NCI-H1930 (cell line): Measurements from ENCODE around the gene SPDEF.

Source experiments
- DNase-seq, 2 experiments: peaks; one replicate each; lab custom pipeline; 2025; lab: John Stamatoyannopoulos, UW

SPDEF gene

GRCh38 chr6:34527751-34528670, 28.1 kb downstream of the SPDEF start:
- DNase-seq, result no peak

DNA sequence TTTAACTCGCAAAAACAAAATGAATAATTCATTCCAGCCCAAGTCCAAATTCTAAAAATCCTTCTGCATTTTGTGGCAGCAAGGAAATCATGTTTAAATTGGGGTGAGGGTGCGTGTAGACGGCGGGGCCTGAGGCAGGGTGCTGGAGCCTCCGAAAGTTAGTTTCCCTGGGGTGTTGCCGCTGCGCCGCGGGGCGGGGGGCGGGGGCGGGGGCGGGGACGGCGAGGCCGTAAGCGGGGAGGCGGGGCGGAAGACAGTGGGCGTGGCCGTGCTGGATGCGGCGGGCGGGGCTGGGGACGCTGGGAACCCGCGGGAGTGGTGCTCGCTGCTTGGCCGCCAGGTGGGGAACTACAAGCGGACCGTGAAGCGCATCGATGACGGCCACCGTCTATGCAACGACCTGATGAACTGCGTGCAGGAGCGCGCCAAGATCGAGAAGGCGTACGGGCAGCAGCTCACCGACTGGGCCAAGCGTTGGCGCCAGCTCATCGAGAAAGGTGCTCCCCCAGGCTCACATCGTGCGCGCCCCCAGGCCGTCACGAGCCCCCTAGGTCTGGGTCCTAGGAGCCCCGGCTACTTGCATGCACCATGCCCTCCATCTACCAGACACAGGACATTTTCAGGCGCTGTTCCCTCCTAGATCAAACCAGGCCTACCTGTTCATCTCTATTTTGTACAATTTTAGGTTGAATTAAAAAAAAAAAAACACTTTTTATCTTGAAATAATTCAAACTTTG, 29.0 kb downstream of the SPDEF start:
- peak; percentile 85 to 88 for DNase-seq

GRCh38 chr6:34526241-34526972, 29.7 kb downstream of the SPDEF start:
- DNase-seq, result no peak

DNA sequence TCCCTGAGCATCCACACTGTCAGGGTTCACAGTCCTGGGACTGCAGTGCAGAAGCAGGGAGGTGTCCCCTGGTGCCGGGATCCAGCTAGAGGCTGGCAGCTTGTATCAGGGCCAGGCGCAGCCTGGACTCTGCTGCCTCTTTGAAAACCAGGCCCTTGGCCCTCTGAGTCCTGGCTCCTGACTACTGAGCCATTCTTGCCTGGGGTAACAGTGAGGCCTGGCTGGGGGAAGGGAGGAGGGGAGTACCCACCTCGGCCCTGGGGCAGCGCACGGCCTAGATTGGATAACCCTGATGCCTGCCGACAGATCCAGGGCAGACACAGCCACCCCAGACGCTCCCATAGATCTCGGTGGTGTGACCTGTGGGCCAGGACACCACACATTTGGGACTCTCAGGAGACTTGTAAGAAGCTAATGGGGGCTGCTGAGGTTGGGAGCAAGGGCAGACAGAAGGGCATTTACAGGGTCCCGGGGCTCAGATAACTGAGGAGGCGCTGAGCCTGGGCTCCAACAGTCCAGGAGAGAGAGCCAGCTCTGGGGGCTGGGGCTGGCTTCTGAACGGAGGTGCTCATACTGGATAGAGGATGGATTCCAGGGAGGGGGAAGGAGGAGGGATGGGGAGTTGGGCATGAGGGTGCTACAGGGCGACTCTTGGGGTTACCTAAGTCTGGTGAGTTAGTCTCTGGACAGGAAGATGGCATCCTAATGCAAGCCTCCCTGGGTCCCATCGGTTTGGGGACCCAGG, 30.5 kb downstream of the SPDEF start:
- no peak for DNase-seq

DNA sequence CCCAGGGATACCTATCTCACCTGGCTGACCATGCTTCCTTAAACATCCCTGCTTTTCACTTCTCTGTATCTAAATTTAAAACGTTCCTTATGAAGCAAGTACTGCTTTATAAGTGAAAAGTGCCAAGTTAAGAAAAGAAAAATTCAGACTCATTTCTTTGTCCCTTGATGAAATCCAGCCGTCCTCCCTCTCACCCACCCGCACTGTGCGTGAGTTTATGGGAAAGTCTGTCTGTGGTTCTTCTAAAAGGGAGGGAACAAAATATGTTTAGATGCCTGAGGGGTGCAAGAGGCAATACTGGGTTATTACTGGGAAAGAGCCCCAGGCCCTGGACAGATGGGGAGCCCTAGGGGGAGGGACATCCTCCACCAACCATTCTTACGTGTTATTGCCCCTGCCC, 31.2 kb downstream of the SPDEF start:
- DNase-seq, result no peak

DNA sequence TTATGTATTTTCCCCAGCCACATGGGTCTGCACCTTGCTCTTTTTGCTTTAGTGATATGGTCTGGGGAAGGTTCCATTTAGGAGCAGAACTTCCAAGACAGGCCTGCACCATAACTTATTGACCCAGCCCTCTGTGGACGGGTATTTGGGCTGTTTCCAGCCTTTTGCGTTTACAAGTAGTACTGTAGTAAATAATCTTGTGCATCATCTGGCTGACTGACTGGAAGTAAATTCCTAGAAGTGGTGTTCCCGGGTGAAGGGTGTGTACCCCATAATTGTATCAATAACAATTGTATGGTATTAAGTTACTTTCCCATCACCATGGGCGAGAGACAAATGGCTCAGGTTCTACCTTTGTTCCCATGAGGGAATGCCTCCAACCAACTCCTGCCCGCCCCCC, 31.6 kb downstream of the SPDEF start:
- no peak for DNase-seq

GRCh38 chr6:34523441-34524206, 32.5 kb downstream of the SPDEF start:
- no peak for DNase-seq

- DNase-seq, result no peak
Measured at GRCh38 chr6:34522761-34523160, 33.4 kb downstream of the SPDEF start.

- no peak for DNase-seq
Measured at GRCh38 chr6:34521463-34522285, 34.5 kb downstream of the SPDEF start.

- DNase-seq, result no peak
Measured at GRCh38 chr6:34520645-34521462, 35.3 kb downstream of the SPDEF start.

DNA sequence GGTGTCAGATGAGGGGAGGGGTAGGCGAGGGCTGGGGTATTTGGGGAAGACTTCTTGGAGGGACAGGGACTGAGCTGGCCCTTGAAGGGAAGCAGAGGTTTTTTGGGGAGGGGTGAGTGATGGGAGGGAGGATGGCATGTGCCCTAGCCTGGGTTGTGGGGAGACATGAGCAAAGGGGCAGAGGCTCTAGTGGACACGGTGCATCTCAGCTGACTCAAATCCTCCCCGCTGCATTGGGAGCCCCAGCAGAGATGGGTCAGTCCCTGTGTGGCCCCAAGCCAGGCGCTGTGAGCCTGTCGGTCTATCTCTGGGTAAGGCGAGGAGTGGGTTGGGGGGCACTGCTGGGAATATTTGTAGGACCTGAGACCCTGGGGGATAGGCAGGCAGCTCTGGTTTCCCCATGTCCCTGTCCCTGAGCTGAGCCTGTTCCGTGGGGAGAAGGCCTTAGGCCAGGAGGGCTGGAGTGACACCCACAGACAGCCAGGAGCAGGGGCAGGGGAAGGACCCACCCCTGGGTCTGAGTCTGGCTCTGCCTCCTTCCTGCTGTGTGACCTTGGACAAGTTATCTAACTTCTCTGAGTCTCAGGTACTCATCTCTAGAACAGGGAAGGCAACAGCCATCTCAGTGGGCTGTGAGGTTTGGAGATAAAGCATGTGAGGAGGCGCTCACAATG, 36.0 kb downstream of the SPDEF start:
- no peak for DNase-seq

- no peak for DNase-seq
Measured at GRCh38 chr6:34518669-34519365, 37.3 kb downstream of the SPDEF start.

- DNase-seq, result no peak
Measured at GRCh38 chr6:34517966-34518365, 38.2 kb downstream of the SPDEF start.

DNA sequence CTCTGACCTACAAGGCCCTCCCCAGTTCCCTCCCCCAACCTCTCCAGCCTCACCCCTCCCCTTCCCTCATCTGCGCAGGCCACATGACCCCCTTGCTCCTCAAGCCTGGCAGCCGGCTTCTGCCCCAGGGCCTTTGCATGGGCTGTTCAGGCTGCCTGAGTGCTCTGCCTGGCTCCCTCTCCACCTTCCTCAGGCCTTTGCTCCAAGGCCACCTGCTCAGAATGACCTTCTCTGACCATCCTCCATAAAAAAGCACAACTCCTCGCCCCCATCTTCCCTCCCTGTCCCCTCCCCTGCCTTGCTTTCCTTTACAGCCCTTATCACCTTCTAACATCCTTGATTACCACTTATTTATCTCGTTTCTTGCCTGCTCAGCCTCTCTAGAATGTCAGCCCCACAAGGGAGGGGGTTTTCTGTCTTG, 38.7 kb downstream of the SPDEF start:
- DNase-seq, result no peak

GRCh38 chr6:34516391-34517324, 39.5 kb downstream of the SPDEF start:
- no peak for DNase-seq

DNA sequence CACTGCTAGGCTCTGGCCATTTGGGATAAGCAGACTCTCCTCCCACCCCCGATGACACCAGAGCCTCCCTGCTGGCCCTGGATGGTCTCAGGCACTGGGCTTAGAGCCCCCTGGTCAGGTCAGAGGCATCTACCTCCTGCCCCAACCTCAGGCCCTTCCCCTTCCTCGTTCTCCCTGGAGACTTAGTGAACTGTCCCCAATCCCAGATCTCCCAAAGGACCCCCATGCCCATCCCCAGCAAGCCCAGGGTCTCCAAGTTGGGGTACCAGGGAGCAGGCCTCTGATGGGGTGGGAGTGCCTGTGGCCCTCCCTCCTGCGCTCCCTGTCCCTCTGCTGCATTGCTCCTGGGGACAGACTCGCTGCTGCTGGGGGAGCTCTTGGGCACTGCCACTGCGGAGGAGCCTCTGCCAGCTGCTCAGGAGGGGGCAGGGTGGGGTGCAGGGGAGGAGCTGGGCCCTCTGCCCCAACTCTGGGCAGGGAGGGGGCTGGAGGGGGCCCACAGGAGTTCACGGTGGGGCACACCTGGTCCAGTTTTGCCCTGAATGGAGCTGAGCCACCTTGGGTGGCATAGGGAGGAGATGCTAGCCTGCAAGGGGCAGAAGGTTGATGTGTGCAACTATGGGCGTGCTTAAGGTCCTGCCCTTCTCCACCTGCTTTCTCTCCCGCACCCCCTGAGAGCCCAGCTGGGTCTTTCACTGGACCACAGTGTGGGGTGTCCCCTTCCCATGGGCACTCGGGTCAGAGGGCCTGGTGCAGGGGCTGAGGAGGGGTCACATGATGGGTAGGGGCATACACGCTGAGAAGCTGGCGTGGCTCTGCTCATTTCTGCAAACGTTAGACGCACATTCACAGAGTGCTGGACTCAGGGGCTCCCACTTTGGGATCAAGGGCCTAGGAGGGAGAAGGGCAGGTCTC, 40.4 kb downstream of the SPDEF start:
- DNase-seq, result no peak
